Kidney epithelial cell (primary cell): ENCODE measurements around the gene KCTD8. TPM values are rescaled to one million over a fixed set of nuclear protein-coding genes. Genes with fewer than 3 reads are reported as not detected.

ENCODE experiments used
- DNase-seq: peaks from one replicate; pipeline ENCODE4 v3.0.0-alpha.2; 2010; ENCODE audit warnings: low read depth
- H3K27me3 ChIP-seq: 2 replicates; pipeline ENCODE4 v1.6.0; 2011; ENCODE audit warnings: low read length; ENCODE audit not compliant: control insufficient read depth, insufficient read depth
- H3K36me3 ChIP-seq: 2 replicates; pipeline ENCODE4 v1.5.1; 2011; ENCODE audit warnings: low read length; ENCODE audit not compliant: control insufficient read depth, insufficient read depth
- H3K4me3 ChIP-seq: 2 replicates; pipeline ENCODE4 v1.5.1; 2011; ENCODE audit warnings: low read depth, mild to moderate bottlenecking, control low read depth, low read length
- total RNA-seq: library from RNA; depleted of rRNA; stranded (reverse); fragments of >200 nt; gene quantifications from 2 replicates; pipeline ENCODE4 v1.2.3, GENCODE V29; 2015
- TF ChIP-seq, protein P1 (sequence below): IDR thresholded peaks from 2 replicates; pipeline ENCODE4 v1.5.1; 2011; ENCODE audit warnings: mild to moderate bottlenecking, moderate library complexity, low read length, control low read depth, inconsistent platforms; ENCODE audit not compliant: insufficient read depth, poor library complexity, severe bottlenecking

Gene KCTD8
- total RNA-seq, 1 donor from 2014 or later = 4.8 TPM

DNA sequence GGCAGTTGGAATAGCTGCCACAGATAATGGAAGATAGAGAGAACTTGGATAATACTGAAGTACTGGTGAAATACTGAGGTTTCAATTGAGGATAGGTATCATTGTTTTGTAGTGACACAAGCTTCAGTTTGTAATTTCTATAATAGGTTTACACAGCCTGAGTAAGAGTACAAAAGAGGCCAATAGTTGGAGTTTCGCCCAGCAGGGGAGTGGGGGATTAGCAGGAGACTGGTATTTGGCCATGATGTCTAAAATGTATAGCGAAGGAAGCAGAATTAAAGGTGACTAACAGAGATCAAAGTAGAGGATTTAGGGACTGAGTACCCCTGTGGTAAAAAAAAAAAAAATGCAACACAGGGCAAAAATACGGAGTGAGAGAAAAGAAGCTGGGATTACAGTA is 129.5 kb downstream of the KCTD8 start:
- TF ChIP-seq, protein P1, sequence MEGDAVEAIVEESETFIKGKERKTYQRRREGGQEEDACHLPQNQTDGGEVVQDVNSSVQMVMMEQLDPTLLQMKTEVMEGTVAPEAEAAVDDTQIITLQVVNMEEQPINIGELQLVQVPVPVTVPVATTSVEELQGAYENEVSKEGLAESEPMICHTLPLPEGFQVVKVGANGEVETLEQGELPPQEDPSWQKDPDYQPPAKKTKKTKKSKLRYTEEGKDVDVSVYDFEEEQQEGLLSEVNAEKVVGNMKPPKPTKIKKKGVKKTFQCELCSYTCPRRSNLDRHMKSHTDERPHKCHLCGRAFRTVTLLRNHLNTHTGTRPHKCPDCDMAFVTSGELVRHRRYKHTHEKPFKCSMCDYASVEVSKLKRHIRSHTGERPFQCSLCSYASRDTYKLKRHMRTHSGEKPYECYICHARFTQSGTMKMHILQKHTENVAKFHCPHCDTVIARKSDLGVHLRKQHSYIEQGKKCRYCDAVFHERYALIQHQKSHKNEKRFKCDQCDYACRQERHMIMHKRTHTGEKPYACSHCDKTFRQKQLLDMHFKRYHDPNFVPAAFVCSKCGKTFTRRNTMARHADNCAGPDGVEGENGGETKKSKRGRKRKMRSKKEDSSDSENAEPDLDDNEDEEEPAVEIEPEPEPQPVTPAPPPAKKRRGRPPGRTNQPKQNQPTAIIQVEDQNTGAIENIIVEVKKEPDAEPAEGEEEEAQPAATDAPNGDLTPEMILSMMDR = no peak
- no peak overlapping the region for H3K4me3 ChIP-seq
- no peaks in the 10 kb centered on the region for H3K27me3 ChIP-seq
- no peaks in the 10 kb centered on the region for H3K36me3 ChIP-seq
- DNase-seq = no peak

DNA sequence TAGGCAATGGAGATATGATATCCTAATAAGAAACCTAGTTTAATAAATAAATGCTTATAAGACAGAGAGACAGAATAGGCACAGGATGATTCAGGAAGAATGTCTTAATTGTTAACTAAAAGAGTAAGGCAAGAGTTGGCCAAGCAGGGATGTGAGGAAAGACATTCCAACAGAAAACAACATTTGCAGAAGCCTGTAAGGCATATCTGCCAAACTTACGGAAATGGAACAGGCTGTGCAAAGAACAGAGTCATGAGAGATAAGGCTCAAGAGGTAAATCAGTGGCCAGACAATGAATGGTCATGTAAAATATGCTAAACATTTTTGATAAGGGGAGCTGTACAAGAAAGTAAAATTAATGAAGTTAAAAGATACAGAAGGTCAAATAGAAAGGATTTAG is 134.9 kb downstream of the KCTD8 start:
- TF ChIP-seq, protein P1 = no peak
- no peaks in the 10 kb centered on the region for H3K27me3 ChIP-seq
- H3K36me3 ChIP-seq = no peaks in the 10 kb centered on the region
- no peak for DNase-seq
- H3K4me3 ChIP-seq = no peak overlapping the region

DNA sequence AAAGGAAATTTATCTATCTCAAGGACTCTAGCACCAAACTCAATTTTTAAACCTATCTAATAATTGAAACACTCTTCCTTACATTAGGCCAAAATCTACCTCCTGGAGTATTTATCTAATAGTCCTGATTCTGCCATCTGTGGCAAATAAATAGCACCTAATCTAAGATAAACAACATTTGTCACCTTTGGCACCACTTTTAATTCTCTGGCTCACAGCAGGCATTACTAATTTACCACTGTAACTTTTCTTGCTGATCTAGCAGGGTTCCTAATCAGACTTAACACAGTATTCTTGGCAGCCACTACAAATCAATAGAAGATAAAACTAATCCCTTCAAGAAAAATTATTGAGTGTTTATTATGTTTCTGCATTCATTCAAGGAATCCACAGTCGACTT is 161.1 kb downstream of the KCTD8 start:
- no peak for DNase-seq
- H3K4me3 ChIP-seq = no peak overlapping the region
- H3K27me3 ChIP-seq = no peaks in the 10 kb centered on the region
- TF ChIP-seq, protein P1 = no peak
- no peaks in the 10 kb centered on the region for H3K36me3 ChIP-seq

GRCh38 chr4:44279469-44279868 is 169.1 kb downstream of the KCTD8 start:
- Histone ChIP-seq H3K36me3 (no peaks in the 10 kb centered on the region), H3K27me3 (no peaks in the 10 kb centered on the region), H3K4me3 (no peak overlapping the region)
- TF ChIP-seq, protein P1 = no peak
- DNase-seq = no peak

- H3K4me3 ChIP-seq = no peak overlapping the region
- TF ChIP-seq, protein P1 = no peak
- no peak for DNase-seq
- no peaks in the 10 kb centered on the region for H3K36me3 ChIP-seq
- H3K27me3 ChIP-seq = no peaks in the 10 kb centered on the region
Observed at GRCh38 chr4:44279066-44279465, 169.5 kb downstream of the KCTD8 start.

GRCh38 chr4:44257461-44257860 is 191.1 kb downstream of the KCTD8 start:
- Histone ChIP-seq H3K4me3 (no peak overlapping the region), H3K36me3 (no peaks in the 10 kb centered on the region), H3K27me3 (no peaks in the 10 kb centered on the region)
- TF ChIP-seq, protein P1 = no peak
- DNase-seq = no peak
